NCI-H2196 treated with DMSO at 0.1 percent for 48 hours (cell line): Measurements from ENCODE around the gene ZNF608.

ENCODE experiments used
- DNase-seq: peaks from one replicate; lab custom pipeline; 2025; ENCODE audit not compliant: unreplicated experiment; lab: John Stamatoyannopoulos, UW

ZNF608 gene

DNA sequence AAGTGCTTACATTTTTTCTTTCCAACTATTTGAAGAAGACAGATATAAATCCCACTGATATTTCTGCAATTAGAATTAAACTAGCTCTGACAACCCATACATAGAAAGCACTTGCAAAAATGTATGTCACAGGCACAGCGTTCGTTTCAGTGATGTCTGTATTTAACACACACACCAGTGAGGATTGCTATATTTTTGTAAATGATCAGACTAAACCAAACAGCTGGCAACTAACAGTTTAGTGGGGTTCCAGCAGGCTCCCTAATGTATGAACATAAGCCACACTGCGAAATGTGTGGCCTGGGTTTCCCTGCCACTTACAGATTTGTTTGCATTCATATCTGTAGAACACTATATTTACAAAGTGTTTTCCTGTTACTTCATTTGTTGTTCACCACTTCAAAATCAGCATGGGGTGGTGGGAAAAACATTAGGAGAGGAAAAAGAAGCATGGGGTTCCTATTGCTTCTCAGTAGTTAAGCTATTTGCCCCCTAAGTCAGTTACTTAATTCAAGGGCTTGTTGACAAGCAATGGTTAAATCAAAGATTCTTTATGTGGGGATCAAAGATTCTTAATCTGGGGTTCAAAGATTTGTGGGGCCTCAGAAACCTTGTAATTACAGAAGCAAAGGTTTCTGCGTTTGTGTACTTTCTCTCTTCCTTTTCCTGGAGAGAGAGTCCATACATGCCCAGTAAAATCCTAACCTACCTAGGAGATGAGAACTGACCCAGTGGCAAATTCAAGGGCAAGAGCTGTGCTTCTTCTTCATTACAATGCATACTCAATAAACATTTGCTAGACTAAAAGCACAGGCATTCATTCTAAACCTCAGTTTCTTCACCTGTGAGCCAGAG, 27.1 kb downstream of the ZNF608 start:
- no peak for DNase-seq

DNA sequence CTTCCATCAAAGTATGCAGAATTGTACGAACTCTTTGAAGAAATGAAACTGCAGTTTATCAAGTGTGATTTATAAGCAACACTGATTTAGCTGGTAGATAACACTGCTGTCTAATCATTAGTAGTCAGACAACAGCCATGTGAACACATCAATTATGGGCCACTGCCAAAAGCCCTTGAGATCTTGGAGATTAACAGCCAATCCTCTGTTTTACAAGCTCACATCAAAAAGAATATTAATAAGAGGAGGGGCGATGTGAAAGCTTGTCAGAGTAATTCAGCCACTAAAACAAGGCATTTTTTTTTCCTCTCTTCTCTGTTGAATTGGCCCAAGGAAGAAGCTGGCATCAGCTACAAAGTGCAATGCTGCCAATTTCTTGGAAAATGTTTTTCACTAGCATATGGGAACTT, 28.1 kb downstream of the ZNF608 start:
- peak; percentile 33 for DNase-seq

DNA sequence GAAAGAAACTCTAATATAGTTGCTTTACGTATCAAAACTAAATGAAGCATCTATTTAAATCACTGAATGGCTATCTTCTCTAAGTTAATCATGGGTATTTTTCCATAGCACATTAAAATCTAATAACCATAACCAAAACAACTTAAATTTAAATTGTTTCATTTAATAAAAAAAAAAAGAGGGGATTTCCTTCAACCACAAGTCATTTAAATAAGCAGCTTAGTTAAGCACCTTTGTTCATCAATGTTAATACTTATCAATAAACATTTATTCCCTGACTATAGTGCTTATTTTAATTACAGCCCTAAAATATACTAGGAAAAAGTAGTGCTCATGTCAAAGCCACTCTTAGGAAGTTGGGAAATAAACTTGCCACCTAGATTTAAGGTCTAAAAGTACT, 30.3 kb downstream of the ZNF608 start:
- no peak for DNase-seq

DNA sequence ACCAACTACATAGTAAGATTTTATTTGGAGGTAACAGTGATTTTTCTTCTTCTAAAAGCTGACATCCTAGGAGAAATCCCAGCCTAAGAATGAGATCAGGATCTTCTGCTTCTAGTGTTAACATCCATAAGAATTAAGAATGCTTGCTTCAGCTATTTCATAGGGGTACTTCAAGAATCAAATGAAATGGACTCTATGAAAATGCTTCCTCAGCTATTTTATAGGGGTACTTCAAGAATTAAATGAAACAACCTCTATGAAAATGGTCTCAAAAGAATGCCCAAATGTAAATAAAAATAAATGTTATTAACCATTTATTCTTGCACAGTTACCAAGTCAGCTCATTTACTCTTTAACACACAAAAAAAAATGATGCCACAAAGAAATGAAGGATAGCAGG, 31.5 kb downstream of the ZNF608 start:
- no peak for DNase-seq

DNA sequence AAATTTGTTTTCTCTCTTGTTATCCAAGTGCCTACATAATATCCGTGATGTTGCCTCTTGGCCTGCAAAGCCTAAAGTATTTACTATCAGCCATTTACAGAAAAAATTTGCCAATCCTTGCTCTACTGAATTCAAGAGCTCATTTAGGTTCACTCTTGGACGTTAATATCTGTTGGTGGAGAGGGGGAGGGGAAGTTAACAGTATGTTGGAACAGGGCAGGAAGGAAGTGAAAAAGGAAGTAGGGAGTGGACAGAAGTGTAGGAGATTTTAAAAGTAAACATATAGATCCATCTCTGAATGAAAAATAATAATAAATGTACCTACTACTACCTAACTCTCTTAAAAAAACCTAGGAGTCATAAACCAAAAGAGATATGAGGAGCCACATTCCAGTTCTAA, 32.8 kb downstream of the ZNF608 start:
- DNase-seq = no peak

DNA sequence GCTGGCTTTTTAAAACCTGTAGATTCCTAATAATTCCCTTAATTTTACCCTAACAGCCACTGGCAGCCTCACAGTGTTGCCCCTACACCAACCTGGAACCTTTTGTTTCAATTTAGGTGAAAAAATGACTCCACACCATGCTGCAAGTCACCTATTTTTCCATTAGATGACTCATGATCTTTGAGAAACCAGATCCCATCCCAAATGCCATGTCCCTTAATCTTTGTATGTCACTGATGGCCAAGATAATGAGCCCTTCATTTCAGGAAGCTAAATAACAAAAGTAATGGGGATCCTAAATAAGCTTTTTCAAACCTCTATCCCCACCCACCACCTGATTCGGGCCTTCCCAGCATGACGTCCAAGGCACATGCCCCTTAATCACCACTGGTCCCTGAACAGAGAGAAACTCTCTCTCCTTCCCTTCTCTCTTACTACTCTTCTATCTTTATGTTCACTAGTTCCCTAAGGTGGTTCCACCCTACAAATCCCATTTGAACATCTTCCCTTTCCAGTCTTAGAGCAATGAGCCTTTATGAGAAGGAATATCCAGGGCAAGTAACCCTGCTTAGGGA, 33.6 kb downstream of the ZNF608 start:
- no peak for DNase-seq

DNA sequence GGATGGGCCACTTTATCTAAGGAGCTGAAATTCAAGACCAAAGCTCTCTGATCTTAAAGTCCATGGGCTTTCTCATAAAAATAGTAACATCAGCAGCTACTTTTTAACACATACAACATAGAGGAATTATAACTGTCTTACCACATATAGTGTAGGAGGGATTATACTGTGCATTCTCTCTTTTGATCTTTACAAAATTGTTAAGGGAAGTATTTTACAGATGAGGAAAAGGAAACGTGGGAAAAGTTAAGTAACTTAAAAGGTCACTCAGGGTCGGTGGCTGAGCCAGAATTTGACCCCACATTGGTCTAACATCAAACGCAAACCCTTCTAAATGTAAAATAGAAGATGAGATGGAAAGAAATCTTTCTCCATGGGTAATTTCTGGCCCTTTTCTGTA, 38.4 kb downstream of the ZNF608 start:
- DNase-seq = no peak

DNA sequence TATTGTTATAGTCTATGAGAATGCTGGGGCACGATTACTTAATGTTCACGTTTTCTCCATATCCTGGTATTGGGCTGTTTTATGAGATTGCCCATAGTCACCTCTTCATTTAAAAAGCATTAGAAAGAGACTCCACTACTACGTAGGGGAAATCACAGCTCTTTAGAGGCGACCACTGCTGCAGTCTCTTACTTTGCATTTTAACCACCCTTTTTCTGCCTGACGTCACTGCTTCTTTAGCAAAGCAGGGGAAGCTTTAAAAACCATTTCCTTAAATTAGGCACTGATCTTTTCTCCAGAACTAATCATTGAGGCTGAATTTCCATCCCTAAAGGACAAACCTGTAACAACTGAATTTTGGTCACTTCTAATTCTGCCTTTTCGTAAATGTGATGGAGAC, 38.9 kb downstream of the ZNF608 start:
- no peak for DNase-seq

DNA sequence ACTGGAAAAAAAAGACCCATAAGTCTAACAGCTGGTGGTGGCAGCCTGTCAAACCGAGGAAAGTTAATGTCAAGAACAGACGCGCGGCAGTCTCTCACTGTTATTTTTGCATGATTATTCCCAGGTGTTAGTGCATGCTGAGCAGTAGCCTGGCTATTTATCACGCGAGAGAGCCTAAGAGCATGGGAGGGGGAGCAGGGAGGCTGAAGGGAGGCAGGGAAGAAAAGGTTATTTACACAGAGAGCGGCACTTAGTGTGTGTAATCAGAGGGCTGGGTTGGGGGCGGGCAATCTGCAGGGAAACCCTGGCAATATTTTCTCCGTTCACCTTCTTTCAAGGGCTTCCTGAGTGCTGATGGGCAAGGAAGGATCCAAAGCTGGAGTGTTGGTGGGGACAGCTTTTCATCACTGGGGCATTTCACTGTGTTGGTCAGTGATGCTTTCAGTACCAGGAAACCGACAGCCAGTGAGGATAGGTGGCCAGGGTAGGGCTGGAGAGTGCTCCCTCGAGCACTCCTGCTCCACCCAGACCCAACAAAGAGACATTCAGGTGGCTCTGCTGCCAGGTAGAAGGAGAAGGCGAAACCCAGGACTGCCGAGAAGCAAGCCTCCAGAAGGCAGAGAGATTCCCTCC, 39.6 kb downstream of the ZNF608 start:
- peak; percentile 77 for DNase-seq

DNA sequence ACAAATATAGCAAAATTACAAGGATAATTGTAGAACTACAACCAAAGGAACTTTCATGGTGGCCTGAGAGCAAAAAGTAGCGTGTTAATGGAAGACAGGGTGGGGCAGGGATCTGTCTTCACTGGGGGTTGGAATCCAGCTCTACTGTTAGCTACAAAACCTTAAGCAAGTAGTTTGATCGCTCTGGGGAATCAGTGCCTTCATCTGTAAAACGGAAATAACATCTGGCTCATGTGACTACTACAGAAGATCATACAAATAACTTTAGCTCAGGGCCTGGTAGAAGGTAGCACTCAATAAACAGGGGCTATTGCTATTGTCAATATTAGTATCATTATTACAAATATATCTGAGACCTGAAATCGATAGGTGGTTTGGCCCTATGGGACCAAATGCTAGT, 40.4 kb downstream of the ZNF608 start:
- no peak for DNase-seq

DNA sequence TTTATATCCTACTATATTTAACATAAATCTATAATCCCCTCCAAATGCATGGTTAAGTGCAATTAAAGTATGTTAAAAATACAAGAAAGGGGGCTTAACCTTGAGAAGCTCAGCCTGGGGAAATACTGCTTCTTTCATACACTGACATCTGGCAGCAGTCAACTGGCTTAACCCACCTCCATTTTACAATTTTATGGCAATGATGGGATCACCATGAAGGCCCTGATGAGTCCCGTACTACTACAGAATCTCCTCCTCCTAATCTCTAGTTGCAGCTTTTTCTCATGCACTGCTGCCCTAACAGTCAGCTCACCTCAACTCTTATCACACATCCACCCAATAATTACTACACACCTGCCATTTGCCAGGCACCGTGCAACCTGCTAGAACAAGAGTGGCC, 40.9 kb downstream of the ZNF608 start:
- DNase-seq = no peak

DNA sequence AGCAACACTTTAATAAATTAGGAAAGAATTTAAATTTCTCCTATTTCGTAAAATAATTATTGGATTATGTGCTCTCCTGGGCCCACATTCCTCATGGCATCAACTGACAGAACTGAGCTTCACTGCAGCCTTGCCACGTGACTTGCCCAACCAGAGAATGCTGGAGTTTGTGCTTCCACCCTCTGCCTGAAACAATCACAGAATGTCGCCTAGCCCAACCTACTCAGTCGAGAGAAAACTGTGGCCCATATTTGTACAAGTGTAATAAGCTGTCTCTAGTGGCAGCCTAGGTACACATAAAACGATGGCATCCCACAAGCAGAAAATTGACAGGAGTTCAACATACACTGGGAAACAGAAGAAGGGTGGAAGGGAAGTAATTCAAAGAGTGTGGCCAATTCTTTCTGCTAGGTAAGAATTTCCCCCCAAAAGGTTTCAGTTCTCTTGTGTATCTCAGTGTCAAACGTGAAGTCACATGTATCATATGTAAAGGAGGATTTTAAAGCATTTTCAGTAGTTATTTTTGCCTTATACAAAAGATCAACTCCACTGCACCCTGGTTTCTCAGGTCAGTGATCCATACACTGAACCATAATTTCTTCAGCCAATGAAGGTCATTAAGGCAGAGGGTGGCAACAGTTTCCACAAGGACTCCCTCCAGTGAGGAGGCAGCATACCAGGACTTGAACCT, 41.7 kb downstream of the ZNF608 start:
- no peak for DNase-seq

DNA sequence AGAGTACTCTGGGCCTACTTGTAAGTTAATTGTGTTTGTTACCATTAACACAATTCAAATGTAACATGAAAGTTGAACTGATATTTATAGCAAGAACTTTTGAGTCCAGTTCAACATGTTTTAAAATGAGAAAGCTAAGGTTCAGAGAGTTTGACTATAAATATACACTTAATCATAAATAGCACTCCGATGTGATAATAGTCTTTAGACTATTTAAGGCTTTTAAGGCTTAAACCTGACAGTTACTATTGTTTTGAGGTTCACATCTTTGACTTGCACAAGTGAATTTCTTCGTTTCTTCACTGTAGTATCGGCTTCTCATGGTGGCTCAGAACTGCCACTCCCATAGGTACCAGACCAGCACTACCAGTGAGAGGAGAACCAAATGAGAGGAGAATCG, 42.4 kb downstream of the ZNF608 start:
- no peak for DNase-seq

DNA sequence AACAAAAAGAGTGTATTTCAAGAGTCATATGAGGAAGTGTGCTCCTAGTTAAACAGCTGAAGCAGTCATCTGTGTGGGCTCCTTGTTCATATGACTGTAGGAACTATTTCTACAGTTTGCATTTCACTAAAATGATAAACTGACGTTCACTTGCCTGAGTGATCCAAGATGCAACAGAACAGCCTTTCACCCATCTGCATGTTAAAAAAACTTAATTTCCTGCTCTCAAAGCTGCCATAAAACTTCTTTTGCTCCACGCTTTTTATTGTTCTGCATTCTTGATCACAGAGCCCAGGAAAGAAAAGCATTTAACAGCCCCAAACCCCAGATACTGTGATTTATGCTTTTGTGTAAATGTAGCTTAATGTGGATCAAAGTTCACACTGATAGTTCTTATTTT, 43.9 kb downstream of the ZNF608 start:
- DNase-seq = no peak

DNA sequence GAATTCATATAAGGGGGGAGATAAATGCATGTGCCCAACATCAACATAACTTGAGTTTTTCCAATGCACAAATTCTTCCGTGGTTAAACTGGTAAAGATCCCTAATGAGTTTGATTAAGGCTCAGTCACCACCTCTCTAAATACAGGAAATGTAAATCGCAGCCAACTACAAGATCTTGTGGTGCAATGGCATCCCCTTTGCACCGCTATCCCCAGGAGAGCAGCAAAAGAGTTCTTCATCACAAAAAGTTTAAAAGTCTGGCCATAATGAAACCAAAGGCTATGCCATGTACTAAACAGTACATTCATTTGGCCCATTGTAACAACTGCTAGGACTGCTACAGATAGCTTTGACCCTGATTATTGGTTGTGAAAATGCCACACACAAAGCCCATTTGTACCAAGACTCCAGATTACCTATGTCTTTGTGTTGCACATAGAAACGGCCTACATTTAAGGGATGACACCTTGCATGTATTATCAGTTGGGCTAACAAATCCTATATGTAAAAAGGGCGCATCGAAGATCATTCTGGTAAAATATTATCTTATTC, 44.5 kb downstream of the ZNF608 start:
- DNase-seq = no peak

DNA sequence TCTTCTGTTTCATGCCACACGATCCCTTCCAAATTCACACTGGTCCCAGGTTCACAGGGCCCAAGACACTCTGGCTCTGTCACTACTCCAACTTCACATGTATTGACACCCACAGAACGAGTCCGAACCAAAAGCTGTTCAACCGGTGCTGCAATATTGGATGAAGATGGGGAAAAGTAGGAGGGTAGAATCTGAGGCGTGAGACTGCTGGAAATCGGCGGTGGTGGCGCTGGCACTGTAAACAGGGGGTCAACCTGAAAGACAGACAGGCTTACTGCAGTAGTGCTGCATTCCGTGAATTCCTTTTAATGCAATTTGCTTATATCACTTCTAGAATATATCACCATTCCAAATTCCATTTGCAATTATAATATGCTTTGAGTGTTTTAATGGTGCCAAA, 45.4 kb downstream of the ZNF608 start:
- no peak for DNase-seq

DNA sequence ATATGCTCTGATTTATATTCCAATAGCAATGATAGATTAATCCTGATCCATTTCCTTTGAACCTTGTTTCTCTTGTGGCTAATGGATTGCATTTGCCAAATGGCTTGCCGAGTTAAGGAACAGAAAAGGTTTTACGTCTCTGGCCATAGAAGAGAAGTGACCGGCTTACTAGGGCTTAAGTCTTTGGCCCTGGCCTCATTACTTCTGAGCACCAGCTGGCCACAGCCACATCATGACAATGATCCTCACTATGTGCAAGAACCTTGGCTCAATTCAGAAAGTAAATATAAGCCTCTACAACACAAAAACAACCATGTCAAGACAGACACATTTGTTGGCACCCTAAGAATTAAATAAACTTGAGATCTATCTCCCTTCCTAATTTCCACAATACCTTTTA, 46.1 kb downstream of the ZNF608 start:
- DNase-seq = no peak

DNA sequence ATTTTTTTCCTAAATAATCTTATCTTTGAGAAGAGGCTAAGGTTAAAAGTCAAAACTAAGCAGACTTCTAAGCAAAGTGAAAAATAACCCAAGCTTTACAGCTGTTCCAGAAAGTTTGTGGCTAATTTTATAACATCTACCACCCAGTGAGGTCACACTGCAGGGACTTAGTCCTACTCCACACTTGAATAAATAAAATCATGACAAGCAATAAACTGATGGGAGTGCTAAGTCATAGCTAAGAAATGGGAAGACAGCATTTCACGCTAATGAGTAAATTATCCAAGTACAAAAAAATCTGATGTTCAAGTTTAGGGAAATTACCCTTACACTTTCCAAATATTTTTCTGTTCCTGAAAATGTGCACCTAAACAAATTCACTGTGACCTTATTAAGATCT, 47.7 kb downstream of the ZNF608 start:
- DNase-seq = no peak

DNA sequence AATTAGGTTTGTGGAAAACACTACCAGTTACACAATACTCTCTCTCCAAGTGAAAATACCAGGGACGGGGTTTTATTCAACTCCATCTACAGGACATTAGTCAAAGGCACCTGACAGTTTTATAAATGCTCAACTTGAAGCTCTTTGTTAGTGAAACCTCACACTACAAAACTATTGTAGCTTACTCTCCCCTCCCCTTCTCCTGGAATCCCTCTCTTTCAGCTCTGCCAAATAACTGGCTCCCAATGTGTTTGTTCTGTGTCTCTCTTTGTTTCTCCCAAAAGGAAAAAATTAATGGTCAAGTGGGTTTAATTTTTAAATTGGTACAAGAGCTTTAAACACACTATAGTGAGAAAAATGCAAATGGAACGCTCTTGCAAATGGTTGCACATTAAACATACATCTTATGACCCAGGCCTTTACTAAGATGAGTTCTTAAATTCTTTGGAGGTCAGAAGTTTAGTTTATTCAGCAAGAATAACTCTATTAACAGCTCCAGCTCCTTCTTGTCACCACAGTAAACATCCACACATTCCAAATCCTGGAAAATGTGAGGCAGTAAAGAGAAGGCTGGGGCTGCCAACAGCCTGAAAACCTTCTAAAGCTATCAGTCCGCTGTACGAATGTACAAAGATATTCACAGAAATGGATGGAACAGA, 48.4 kb downstream of the ZNF608 start:
- no peak for DNase-seq

DNA sequence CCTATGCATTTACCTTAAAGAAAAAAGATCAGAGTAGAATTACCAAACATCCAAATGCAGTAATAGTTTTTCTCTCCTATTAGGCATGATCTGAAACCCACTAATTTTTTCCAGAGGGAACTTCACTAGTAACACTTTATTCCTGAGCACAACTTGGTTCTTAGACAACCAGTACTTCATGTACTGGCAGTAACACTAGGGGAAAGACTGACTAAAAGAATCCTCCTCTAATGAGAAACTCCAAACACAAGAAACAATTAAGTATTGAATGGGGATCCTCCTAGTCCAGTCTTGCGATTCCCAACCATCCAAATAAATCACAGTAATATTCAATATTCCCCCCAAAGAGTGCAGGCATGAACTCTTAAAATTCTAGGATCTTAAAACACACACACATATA, 48.9 kb downstream of the ZNF608 start:
- no peak for DNase-seq

DNA sequence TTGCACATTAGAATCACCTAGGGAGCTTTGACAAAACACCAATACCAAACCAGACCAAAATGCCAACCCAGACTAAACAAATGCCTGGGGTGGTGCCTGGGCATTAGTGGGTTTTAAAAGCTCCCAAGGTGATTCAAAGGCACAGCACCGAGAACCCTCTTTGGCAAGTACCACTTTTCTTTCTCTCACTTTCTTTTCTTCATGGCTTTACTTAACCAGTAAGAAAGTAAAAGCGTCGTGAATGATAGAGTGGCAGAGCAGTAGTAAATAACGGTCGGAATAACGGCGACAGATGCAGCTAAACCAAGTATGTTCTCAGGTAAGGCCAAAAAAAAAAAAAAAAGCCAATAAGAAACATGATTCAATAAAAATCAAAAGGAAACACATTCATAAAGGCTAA, 49.5 kb downstream of the ZNF608 start:
- DNase-seq = no peak
